ENCODE measurements around the gene SORBS1. TPM values are rescaled to one million over a fixed set of nuclear protein-coding genes. Genes with fewer than 3 reads are reported as not detected.
"Not testable (repeated sequence)": the region's sequence is repeated elsewhere in the genome, so short reads cannot be mapped to it uniquely, and the experiment has no call there.

Gene SORBS1
- total RNA-seq, 2 donors from 2014 or later, result 465 to 617 TPM

DNA sequence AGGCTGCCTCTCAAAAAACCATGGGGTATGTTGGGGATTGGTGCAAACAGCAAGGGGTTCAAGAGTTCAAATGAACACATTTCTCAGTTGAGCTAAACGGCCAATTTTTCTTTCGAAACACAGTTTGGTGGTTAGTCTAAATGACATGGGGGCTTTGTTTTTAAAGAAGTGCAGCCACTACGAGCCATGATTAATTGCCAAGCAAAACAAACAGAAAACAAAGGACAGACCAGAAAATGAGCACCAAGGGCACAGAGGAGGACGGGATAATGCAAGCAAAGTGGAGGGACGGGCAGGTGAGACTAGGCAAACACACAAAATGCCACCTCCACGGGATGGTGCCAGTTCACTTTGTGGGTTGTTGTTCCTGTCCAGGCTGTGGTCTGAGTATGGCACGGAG lies 205.9 kb downstream of the SORBS1 start:
- intact Hi-C loops (cut with DNase I), result loop anchor here in 1 of 2 donors (10.0 kb wide), 1 partner anchor 110 kb away; no protein-coding TSS in a partner anchor
- DNase-seq, result no peak
- no peak for ATAC-seq

DNA sequence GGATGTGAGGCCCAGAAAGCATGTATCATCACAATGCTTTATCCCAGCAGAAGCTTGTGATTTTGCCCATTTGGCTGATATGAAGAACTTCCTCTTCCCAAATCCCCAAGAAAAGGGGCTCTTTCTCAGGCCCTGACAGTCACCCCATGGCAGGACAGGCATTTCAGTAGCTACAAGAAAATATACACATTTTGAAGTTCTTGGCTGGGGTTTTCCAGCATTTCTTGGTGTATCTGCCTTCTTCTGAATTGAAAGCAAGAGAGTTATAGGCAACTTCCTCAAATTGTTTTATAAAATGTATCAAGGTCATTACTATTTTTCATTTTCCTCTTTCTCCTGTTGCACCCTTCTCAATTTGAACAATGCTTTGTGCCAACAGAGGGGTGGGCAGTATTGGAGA lies 207.1 kb downstream of the SORBS1 start:
- intact Hi-C loops (cut with DNase I), result loop anchor here in 1 of 2 donors (10.0 kb wide), 1 partner anchor 109 kb away; no protein-coding TSS in a partner anchor
- no peak for ATAC-seq
- DNase-seq, result no peak

DNA sequence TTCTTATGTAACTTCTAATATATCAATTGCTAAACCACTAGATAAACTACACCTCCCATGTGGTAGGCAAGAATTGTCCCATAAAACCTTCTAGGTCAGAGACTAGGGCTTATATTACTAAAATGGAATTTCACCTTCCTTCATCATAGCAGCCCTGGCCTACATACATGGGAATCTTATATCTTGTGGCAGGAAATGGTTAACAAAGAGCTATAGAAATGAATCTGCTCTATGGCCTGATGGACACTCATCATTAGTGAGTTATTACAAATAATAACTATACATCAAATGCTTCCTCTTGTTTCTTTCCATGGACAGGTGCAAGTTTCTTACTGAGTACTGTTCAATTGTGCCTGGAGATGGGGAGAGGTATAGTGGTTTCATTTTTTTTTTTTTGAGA lies 208.0 kb downstream of the SORBS1 start:
- DNase-seq (no peak), ATAC-seq (no peak)
- intact Hi-C loops (cut with DNase I), result loop anchor here in 1 of 2 donors (10.0 kb wide), 1 partner anchor 108 kb away; no protein-coding TSS in a partner anchor

DNA sequence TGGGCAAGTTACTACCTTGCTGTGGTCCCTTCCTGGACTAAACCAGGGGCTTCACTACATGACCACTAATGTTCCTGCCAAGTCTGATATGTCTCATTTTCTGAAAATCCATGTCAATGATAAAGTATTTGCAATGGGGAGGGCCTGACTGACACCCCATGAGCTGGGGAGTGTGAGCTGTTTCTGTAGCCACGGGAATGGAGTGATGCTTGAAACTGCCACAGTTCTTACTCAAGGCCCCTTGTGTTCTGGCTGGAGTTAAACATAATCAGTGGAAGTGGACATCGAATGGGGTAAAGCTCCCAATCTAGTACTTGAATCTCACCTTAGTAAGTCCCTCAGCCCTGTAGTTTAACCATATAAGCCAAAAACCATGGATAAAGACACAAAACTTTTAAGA lies 208.5 kb downstream of the SORBS1 start:
- intact Hi-C loops (cut with DNase I), result loop anchor here in 1 of 2 donors (10.0 kb wide), 1 partner anchor 108 kb away; no protein-coding TSS in a partner anchor
- ATAC-seq (no peak), DNase-seq (no peak)

DNA sequence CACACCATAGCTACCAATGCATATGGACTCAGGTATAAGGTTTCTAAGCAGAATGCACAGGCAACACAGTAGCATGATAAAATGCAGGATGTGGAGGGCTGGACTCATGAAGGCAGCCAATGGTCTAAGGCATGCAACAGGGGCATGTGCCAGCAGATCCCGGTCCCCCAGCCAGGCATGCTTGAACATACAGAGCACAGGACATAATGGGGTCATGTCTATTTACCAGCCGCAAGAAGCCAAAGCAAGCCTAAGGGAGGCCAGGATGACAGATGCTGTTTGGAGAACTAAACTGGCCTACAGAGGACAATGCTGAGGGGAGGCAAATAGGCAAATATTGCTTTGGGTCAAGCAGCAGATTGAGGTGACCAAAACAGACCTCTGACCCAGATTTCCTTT lies 210.3 kb downstream of the SORBS1 start:
- intact Hi-C loops (cut with DNase I), result loop anchor here in 1 of 2 donors (10.0 kb wide), 1 partner anchor 106 kb away; no protein-coding TSS in a partner anchor
- no peak for DNase-seq
- peak; percentile 14 to 44 for ATAC-seq

DNA sequence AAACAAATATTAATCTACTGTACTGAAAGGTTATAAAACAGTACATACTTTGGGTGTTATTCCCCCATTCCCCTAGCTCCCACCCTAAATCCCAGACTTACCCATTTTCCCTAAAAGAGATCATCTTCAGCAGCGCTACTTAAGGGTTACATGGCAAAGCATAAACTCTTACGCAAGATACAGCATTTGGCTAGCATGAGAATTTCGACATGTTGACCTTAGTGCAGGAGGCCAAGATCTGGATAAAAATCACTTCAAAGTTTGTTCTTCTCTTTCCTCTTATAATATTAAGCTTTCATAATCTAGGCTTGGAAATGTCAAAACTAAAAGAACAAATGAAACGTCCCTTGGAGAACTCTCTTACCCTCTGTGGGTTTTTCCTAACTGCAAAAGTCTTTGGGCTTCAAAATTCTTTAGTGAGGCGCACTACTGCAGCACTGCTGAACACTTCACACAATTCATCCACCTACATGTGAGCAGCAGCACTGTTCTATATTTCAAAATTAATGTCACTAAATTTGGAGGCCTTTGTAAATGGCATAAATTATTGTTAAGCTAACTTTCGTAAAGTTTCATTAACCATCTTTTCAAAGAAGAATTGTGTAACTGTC lies 210.8 kb downstream of the SORBS1 start:
- ATAC-seq (peak; percentile 54 to 70), DNase-seq (no peak)
- intact Hi-C loops (cut with DNase I), result loop anchor here in 1 of 2 donors (10.0 kb wide), 1 partner anchor 106 kb away; no protein-coding TSS in a partner anchor

DNA sequence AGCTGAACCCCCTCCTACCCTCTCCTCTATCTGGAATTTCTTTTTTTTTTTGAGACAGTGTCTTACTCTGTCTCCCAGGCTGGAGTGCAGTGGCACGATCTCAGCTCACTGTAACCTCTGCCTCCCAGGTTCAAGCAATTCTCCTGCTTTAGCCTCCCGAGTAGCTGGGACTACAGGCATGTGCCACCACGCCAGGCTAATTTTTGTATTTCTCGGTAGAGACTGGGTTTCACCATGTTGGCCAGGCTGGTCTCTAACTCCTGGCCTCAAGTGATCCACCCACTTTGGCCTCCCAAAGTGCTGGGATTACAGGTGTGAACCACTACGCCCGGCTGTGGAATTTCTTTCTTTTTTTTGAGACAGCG lies 213.8 kb downstream of the SORBS1 start:
- DNase-seq; intact Hi-C loops (cut with DNase I); ATAC-seq: not testable (repeated sequence)

DNA sequence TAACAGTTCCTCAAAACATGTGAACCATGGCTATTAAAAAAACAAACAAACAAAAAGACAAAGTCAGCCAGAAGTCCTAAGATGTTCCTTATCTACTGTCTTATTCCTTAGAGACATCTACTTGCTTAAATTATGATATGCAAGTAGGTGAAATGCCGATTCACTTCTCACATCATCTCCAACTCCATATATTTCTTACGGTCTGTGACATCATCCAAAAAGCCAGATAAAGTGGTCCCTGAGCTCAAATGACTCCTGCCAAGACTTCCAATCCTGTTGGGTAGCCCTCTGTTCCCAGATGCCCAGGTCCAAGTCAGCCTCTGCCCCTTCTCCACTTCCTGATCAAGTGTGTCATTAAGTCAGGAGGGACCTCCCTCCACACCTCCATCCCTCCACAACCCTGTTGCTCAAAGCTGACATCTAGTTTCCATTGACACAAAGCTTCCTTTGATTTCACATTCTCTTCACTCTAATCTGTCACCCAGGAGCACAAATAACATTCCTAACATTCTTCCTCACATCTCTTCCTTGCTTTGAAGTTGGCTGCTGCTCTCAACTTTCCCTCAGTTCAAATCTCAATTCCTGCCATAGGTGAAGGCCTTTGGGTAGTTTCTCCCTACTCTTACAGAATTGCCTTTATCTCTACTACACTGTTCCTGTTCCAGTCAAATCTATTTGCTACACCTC lies 214.3 kb downstream of the SORBS1 start:
- ATAC-seq (no peak), DNase-seq (no peak)
- intact Hi-C loops (cut with DNase I), result no loop called here

DNA sequence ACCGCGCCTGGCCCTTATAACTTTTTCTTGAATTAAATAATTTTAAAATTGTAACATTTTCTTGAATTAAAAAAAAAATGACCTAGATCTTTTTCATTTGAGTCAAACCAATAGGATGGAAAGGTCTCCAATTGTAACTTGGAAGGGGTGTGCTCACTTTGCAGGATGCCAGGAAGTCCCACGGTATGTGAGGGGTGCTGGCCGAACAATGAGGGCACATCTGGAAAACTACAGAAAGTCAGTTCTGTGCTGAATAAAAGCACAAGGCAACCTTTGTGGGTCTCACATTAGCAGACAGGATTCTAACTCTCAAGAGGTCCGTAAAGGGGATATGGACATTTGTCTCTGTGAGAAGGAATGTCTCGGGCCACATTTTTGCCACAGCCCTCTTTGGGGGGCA lies 217.6 kb downstream of the SORBS1 start:
- intact Hi-C loops (cut with DNase I), result no loop called here
- peak; percentile 19 to 27 for ATAC-seq

DNA sequence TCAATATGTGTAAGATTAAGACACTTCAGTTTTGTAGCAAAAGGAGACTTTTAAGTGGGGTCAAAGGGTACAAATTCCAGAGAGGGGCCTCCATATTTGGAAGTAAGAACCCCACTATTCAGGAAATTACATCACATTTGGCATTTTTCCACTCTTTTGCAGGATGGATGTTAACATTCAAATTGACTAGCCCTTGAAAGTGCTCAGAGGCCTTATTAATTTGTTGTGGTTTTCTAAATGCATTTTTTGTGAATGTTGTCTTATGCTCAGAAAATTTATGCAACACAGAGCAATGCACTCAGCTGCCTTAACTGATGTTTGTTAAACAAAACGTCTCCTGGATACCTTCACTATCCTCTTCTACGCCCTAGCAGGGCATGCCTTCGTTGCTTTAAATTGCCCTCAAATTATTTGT lies 219.4 kb downstream of the SORBS1 start:
- DNase-seq (no peak), ATAC-seq (no peak)
- intact Hi-C loops (cut with DNase I), result no loop called here

More for the DNA sequence above, 217.6 kb downstream of the SORBS1 start:
- no peak for DNase-seq

DNA sequence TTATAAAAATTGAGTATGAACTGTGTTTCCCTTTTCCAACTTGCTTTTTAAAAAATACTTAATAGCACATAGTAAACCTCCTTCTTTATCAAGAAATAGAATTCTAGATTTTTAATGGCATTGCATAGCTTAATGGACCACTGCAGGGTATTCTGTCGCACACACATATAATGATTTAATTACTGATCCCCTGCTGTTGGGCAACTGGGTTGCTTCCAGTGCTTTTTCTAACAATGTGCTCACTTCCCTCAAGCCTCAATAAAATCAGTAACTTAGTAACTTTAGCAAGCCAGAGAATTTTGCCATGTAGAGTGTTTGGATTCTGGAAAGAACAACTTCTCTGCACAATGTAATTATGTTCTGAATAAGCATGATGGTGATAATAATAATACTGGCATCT lies 221.3 kb downstream of the SORBS1 start:
- intact Hi-C loops (cut with DNase I), result no loop called here
- ATAC-seq (no peak), DNase-seq (no peak)

DNA sequence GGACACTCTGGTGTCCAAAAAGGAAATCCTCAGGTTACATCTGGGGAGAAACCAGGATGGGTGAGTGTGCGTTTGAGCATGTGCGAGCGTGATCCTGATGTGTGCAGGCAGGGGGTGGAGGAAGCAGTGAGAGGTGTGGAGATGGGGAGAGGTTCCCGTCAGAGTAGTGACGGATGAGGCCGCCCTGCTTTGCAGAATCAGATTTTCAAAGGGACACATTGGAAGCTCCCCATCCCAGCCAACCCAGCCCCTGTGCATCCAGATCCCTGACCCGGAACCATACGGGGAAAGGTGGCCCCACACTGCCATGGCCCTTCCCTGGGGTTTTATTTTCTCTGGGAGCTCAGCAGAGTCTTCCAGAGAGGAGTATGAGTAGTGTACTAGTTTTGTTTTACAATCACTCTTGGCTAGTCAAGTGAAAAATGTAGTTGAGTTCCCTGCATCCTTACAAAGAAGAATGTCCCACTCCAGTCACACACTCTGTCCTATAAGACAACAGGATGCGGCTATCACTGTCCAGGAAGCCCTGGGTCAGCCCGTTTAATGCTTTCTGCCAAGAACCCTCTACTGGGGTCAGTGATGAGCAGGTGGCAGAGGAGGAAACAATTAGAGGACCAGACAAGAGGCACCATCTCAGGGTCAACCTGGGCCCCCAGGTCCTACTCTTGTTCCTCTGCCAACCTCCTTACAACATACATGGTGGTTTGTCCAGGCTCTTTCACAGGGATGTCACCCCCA lies 223.6 kb downstream of the SORBS1 start:
- intact Hi-C loops (cut with DNase I), result no loop called here
- DNase-seq (no peak), ATAC-seq (no peak)

DNA sequence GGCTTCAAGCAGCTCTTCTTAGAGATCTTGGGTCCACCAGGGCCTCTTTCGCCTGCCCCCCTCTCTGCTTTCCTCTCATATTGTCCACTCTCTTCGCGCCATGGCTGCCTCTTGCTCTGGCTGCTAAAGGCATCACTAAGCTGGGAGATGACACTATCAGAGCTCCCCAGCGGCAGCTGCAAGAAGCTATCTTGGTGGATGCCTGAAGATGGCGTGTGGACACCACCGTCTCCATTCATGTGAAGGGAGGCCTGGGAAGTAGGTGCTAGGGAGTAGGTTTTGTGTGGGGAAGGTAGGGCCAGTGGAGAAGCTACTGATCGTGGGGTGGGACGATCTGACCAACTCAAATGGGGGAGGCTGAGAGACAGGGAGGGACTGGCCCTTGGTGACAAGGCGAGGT lies 224.5 kb downstream of the SORBS1 start:
- intact Hi-C loops (cut with DNase I), result no loop called here
- ATAC-seq (no peak), DNase-seq (no peak)

DNA sequence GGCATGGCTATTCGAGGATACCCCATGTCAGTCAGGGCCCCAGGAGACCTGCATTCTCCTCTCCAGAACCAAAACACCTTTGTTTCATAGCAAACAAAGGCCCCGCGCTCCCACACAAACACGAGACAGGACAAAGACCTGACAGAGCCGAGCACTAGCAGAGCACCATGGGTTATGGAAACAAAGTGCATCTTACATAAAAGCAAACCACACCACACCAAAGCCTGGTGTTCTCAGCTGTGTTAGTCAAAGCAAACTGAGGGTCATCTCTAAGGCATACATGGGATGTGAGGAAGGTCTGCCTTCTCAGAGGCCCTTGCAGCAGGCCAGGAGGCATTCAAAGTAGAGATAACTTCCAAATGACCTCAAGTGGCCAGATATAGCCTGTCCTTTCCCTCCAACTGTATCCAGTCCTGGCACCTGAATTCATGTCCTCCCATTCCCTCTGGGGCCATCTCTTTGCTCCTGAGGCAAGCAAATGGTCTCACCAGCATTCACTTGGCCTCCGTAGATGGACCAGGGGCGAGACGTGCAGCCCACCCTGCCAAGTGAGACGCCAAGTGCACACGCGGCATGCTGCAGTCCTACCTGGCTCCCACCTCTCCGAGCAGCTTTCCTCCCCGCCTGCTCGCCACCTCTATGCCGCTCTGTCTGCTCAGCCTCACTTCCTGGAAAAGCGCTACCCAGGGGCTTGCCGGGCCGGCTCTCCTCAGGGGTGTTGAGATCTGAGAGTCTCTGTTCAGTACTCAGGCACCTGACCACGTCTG lies 225.1 kb downstream of the SORBS1 start:
- intact Hi-C loops (cut with DNase I), result no loop called here
- ATAC-seq (peak in 1 of 2 donors; percentile 20), DNase-seq (no peak)

DNA sequence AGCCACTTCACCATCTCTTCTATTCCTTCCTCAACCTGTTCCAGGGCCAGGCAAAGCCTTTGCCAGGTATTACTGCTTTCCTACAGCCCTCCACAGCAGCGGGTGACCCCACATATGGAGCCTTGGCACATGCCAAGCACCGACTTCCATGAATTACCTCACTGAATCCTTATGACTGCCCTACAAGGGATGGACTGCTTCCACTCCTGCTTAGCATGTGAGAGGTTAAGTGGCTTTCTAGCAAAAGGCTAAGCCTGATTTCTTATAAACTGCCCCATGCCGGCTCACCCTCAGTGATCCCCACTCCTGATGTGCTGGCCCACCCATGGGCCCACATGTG lies 226.4 kb downstream of the SORBS1 start:
- ATAC-seq (peak; percentile 1 to 8), DNase-seq (no peak)
- intact Hi-C loops (cut with DNase I), result no loop called here

DNA sequence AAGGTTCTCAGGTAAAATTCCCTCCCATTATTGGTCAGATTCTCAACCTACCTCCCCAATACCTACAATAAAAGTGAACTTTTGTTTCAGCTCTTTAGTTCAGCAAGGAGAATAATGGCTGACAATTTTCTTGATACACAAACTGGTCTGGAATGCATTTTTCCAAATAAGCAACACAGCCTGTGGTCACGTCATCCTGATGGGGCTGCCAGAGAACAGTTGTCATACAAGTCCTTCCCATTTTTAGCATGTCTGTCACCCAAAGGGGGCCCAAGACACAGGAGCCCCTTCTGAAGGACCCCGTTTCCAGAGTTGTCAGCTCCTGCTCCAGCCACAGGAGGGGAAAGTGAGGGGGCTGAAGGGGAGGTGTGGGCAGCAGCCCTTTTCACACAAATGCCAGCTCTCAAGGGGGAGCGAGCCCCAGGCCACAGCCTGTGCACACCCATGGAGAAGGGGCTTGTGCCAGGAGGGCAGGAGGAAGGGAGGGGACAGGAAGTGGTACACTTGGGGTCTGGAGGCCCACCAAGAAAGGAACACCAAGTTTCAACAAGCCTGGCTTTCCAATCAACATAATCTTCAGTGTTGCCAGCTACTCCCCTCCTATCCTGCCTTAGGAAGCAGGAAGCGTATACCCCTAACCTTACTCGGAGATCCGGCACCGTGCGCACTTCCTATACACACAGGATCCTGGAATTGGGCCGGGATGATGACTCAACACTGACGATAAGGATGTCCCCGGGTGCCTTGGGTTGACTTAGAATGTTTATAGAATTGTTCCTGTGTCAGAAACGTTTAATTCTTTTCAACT lies 227.0 kb downstream of the SORBS1 start:
- intact Hi-C loops (cut with DNase I), result no loop called here
- ATAC-seq, result peak; percentile 90

DNA sequence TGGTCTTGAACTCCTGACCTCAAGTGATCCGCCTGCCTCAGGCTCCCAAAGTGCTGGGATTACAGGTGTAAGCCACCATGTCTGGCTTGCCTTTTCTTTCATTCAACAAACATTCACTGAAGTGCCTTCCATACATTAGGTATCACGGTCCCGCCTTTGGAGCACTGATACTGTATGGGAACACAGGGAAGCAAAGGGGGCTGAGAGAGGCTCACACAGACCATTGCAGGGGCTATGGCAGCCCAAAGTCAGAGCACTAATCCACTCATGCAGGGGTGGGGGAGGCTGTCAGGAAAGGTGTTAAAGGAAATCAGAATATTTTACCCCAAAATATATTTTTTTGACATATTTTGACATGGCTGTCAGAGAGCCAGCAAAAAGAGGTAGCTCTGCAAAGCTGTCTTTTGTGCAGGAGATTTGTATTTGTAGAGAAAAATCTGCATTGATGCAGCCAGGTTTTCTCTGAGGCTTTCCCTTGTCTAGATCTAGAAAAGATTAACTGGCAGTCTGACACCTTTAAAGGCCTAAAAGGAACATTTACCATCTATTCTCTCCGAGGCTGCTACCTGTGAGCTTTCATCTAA lies 228.4 kb downstream of the SORBS1 start:
- no peak for DNase-seq
- ATAC-seq, result no peak
- intact Hi-C loops (cut with DNase I), result no loop called here

More for the DNA sequence above, 227.0 kb downstream of the SORBS1 start:
- peak; percentile 94 for DNase-seq

DNA sequence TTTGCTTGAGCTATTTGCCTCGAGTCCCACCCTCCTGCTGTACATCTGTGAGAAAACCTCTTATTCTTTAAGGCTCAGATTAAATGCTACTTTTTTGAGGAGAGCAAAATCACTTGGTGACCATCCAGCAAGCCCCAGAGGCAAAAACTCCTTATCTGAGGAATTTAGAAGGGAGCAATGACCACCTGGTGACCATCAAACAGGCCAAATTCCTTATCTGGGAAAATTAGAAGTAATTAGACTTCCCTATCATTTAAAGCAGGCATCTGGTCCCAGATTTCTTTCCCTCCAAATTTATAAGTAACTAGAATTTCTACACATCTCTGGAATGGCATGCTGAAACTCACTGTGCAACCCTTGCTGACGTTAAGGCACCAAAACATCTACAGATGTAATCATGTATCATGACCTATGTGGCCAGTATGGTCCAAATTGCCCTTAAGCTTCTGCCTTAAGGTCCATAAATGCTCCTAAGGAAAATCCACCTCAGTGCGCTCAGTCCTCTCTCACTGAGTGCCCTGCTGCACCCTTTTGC lies 229.5 kb downstream of the SORBS1 start:
- DNase-seq (no peak), ATAC-seq (no peak)
- intact Hi-C loops (cut with DNase I), result no loop called here

All from left cardiac atrium (tissue), 4 donors.